Activated CD4-positive, alpha-beta T cell treated with anti-CD3 and anti-CD28 coated beads, Interleukin-2, amount 50 U/mL, for 48 hours (primary cell): ENCODE measurements around the gene MAN1A1.

Experiments
- DNase-seq, 2 experiments: peaks; one replicate each; pipeline ENCODE4 v3.0.0-alpha.2; 2020

MAN1A1 gene

DNA sequence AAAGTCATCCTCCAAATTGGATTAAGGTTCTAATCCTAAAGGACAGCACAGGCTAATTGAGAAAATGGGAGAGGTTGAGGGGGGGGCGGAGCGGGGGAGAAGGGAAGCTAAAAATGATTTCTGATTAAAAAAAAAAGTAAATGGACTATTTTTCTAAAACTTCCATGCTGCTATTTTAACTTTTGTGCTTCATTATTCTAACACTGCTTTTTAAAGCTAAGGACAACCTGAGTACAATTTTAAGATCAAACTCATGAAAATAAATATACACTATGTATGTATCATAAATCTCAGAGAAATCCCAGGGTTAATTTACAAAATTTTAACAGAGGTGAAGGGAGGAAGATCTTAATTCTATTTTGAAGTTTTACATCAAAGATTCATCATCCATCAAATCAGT is 4.4 kb downstream of the MAN1A1 start:
- no peak for DNase-seq

DNA sequence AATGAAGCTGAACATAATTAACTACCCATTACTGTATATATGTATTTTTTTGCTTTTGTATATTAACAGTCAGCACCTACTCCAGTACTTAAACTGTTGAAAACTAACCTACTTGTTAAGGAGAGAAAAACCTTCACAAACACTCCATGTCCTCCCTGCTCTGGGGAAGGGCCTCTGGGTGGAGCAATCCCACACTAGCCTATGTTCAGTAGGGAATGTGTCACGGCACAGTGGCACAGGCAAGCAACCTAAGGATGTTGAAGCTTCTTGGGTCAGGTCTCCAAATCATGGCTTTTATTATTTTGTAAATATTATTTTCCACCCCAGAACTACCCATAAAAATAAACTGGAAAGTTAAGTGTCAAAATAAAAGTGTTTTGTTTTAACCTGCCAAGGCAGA is 5.3 kb downstream of the MAN1A1 start:
- no peak for DNase-seq

DNA sequence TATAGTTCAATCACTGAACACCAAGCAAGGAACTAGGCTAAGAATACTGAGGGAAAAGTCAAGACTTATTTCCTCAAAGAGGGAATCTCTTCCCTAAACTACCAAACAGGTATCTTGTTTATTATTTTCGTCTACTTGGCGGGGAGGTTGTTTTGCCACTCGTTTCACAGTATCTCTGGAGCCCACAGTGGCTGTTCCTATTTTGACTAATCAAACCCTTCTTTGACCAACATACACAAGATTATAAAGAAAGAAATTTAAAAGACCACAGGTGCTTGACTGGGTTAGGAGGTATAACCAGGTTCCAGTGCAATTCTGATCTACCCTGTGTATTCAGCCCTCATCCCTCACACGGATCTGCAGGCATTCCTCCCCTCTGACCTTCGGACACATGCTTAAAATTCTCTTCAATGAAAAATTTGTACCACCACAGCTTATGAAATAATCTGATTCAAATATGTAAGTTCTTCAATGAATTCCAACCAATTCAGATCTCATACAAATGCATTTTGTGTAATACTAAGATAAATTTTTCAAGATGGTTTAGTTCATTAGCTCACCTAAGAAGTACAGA is 5.9 kb downstream of the MAN1A1 start:
- DNase-seq = no peak

DNA sequence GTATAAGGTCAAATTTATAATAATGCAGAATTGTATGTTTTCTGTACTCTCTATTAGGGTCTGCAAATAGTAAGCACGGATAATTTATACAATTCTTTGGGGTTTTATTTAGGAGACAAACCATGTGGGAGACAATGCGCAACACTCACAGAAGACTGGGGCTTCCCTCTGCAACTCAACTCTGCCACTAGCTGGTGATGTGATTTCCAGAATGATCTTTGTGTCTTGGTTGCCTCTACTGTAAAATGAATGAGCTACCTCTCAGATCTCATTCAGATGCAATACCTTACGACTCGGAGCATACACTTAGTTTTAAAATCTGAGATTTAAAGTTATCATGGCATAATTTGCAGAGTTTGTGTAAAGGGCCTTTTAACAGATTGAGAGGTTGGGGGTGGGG is 6.4 kb downstream of the MAN1A1 start:
- no peak for DNase-seq

DNA sequence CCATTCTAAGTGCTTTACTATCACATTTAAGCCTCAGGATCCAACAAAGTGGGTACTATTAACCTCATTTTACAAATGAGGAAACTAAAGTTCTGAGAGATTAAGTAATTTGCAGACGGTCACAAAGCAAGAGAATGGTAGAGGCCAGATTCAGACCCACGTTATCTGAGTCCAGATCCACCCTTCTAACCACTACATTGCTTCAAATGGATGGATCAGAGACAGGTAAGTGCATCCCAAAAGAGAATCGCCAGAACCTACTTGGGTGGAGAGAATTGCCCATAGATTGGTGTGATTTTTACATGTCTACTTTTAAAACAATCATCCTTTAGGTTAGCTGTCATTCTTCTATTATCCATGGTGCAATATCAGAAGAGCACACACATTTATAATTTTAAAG is 7.1 kb downstream of the MAN1A1 start:
- DNase-seq = no peak

DNA sequence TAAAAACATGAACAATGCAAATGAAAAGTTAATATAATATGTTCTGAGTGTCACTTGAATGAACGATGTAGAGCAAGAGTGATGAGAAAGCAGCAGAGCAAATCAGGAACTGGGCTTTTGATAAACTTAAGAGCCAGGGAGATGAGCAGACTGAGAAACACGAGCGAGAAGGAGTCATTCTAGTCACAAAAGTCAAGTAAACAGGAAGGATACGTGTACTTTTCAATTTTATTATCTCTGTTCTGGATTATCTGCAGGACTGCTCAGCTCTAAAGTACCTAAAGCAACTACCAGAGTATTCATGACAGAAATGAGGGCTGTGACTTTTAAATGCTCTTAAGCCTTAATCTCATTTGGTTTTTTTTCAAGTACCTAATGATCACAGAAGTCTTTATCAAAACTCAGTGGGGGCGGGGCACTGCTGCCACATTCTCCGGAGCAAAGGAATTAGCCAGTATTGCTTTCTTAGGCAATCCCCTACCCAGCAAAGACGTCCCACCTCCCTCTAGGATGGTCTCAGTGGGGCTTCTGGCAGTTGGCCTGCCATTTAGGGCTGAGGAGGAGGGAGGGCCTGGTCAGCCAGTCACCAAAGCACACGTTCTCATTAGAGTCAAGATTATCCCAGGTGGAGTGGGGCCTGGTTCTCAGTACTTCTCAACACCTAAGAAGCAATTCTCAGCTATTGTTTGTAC is 8.6 kb downstream of the MAN1A1 start:
- DNase-seq = no peak

DNA sequence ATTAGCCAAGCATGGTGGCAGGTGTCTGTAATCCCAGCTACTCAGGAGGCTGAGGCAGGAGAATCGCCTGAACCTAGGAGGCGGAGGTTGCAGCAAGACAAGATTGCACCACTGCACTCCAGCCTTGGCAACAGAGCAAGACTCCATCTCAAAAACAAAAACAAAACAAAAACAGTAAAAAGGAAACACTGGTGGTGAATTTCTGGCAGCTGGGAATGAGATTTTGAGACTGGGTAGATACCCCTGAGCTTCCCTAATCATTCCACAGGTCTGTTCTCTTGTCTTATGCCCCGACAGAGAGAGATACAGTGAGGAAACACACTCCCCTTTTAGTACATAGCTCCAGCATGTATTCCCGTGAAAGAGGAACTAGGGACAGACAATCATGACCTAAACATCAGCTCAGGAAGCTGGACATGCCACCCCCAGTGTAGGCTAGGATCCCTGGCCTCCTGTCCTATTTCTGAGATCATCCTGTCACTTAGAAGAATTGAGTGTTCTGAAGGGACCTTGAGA is 9.6 kb downstream of the MAN1A1 start:
- no peak for DNase-seq

DNA sequence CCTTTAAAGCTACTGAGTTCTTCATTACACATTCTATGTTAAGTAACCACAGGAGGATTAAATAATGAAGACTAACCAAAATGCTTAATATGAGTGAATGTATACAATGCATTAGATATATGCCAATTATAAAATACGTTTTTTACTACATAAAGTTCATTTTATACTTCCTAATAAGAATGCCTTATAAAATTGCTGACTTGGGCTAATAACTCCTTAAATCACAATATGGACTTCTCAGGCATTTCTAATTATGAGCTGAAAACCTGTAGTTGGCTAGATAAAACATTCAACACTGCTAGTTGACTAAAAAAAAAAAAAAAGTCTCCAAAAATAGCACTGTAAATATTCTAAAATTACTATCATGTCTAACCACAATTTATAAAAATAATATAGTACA is 11.8 kb downstream of the MAN1A1 start:
- DNase-seq = no peak

DNA sequence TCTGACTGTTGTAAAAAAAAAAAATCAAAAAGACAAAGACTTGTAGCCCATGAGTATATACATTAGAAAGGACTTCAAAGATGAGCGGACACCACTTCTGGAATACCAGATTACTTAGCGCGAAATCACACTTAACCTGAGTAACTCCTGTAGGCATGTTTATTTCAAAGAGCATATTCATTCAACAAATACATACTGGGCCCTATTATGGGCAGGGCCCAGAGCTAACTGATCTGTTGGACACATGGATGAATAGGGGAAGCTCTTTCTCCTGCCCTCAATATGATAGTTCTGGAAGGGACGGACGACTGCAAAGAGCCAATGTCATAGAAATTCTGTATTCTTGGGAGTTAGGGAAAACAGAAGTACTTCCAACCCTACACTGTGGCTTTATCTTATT is 12.3 kb downstream of the MAN1A1 start:
- DNase-seq = no peak

DNA sequence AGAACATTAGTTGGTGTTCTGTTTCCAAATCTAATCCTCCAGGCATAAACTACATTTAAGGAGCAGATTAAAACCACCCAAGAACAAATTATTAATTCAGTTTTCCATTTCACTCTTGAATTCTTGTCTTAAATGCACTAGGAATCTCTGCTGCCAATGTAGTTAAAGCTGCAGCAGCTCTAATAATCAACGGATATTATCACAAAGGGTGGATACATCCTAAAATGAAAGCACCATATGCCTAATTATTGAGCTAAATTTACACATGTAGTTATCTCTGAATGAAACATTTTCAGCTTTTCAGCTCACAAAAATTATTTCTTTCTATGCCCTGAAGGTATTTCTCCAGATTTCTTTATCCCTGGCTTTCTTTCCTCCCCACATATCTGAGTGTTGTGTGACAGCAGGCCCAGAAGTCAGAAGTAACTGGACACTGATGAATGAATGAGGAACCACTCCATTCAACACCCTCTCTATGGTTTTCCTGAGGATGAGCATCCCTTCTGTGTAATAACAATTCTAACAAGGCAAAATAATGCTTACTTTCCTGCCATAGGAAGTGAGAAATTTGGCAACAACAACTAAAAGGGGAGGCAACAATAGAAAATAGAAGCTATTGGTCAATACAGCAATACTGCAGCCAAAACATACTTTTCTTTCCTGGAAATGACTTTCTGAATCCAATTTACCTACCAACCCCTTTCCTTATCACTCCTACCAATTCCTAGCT is 14.9 kb downstream of the MAN1A1 start:
- no peak for DNase-seq

DNA sequence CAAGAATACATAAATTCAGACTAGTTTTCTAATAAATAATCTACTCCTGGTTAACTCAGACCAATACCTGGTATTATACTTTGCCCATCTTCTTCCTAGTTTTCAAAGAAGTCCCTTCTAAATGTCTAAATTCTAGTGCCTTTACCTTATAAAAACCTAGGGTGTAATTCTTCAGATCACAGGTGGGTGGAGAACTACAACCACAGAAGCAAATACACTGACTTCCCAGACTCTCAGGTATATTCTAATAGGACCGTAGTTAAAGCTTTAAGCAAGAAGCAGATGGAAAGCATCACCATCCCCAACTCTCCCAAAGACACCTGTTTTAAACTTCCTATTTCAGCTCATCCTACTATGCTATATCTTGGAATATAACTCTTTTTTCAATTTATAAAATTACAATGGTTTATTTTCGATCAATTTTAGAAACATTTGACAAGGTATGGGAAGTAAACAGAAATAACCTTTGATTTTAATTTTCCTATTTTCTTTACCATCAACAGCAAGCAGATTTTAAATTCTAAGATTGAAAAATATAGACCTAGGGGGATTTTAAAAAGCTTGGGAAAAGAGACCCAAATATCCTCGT is 15.8 kb downstream of the MAN1A1 start:
- no peak for DNase-seq

DNA sequence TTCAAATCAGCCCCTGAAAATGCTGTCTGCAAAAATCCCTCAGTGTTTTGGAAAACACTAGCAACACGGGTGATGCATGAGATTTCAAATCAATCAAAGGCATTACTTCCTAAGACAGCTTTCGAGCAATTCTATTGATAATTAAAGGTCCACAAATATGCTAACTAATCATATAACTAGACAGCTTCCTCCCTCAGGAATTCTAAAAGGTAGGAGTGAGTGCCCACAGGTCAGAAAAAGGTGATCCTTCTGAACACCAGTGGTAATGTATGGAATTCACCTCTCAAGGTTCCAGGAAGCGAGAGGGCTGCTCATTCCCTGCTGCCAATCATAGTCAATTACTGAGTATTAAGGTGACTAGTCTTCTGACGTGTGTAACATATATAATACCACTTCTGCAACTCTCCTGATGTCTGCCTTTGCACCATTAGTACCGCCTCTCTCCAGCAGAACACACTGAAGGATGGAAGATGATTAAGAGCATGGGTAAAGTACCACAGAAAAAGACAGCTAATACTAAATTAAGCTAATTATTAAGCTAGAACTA is 16.4 kb downstream of the MAN1A1 start:
- no peak for DNase-seq

DNA sequence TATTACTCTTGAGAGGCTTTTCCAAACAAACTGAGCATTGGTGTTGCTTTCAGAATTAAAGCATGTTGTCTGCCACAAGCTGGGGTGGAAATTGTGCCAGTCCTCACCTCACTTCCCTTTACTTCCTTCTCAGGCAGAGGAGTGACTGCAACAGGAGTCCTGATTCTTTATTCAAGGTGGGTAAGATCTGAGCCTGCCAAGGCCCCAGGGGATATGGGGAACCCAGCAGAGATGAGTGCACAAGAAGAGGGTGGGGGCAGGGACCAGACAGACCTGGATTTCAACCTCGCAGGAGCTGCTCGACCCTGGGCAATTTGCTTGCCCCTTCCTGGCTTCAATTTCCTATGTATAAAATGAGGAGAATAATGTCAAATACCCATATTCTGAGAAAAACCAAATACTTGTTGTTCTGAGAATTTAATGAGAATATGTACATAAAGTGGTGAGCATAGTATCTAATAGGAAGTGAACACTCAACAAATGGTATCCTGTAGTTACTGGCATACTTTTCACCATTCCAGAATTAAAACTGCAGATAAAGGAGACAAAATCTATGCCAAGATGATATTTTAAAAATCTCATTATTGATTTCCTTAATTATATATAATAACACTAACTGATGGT is 17.8 kb downstream of the MAN1A1 start:
- DNase-seq = no peak

DNA sequence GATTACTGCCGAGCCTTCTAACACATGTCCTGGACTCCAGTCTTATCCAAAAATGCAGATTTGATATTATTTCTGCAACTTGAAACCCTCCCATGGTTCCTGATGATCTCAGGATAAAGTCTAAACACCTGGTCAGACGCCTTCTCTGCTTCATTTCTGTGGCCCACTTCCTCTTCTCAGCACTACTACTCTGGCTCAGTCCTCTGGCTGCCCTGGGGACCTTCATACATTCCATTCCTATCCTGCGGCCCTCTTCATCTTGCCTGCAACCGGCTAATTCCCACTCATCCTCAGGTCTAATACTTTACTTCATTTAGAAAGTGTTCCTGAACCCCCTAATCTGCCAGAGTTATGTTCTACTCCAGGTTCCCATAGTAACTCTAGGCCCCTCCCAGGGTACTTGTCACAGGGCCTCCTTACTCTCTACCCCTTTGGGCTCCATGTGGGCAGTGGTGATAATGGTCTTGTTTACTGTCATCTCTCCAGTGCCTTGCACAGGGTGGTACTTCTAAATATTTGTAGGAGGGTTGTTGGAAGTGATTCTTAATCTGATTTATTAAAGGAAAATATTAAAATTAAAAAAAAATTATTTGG is 18.9 kb downstream of the MAN1A1 start:
- no peak for DNase-seq

DNA sequence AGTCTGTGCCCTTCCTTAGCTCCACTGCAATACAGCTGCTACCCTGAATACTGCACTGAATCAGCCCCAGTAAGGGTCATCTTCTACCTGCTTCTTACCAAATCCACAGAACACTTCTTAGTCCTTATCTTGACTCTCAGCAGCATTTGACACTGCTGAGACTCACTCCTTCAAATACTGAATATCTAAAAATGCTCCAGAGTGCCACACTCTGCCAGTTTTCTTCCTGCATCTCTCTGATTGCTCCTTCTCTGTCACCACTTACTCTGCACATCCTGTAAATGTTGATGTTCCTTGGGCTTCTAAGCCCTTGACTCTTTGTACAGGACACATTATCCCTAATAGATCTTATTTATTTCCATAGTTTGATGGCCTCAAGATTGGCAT is 19.8 kb downstream of the MAN1A1 start:
- DNase-seq = no peak

DNA sequence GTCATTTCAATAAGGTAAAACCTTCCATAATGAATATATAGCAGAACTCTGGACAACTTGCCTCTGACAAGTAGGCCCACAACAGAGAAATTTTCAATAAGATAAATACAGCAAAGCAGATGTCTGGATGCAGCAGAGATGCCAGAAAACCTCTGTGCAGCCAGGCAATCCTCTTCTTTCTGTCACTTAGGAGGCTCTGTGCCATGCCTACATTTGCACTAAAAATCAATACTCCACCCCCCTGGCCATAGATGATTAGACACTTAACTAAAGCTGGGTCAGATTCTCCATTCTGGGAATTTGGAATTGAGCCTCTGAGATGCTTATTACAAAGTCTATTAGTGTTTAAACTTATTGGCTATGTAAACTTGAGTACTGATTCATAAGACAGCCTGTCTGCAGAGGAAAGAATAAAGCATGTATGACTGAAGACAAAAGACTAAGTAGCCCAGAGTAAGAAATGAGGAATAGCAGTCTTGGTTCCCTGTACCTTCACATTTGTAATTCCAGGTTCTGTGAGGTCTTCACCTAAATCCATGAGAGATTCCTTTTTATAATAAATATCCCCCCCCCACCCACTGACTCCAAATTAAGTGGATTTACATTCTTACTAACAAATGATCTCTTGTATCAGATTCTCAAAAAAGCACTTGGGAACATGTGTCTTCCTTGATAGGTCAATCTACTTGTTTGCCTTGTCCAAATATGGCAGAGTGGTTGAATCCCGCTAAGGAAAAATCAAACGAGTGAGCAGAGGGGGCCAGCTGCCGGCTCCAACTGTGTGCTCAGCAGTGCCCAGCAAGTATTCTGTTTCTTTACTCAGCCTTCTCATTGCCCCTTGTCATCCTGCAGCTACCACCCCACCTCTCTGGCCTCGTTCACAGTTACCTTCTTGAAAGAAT is 20.4 kb downstream of the MAN1A1 start:
- DNase-seq = no peak

DNA sequence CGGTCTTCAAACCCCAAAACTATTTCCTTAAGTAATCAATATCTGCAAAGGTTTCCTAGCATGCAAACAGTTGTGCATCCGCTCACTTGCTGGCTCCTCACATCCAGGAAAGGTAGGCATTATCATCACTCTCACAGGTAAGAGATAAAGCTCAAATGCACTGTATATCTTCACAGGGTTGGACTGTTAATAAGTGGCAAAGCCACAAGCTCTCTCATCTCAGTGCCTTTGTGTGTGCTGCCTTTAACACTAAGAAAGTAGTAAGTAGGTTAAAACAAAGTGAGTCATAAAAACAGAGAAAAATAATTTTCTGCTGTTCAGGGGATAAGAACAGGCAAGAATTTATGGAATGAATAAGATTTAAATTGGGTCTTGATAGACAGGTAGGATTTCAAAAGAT is 21.3 kb downstream of the MAN1A1 start:
- no peak for DNase-seq

DNA sequence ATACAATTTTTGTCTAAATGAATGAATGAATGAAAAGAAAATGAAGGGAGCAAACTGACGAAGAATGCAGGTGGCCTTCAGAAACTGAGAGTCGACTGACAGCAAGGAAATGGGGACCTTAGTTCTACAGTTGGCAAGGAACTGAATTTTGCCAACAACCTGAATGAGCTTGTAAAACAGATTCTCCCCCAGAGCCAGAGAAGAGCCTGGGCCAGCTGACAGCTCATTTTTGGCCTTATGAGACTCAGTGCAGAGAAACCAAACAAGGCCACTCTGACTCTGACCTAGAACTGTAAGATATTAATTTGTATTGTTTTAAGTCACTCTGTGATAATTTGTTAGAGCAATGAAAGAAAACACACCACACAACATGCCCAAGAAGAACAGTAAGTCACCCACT is 21.8 kb downstream of the MAN1A1 start:
- no peak for DNase-seq

DNA sequence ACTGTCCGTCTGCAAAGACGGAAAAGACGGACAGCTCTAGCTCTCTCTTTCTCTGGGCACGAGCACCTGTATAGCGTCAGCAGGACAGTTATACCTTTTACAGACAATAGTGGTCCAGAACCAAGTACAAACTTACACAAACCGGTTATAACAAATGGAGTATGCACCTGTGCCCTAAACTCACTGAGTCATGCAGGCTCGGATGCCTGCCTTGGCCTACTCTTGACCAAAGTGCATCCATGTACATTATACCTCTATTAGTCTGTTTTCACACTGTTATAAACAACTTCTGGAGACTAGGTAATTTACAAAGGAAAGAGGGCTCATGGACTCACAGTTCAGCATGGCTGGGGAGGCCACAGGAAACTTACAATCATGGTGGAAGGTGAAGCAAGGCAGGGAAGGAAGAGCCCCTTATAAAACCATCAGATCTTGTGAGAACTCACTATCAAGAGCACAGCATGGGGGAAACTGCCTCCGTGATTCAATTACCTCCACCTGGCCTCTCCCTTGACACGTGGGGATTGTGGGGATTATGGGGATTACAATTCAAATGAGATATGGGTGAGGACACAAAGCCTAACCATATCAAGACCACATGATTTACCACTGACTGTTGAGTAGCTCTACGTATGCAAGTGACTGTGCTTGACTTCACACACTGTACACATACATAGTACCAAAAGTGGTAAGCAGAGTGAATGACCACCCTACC is 23.1 kb downstream of the MAN1A1 start:
- DNase-seq = no peak

DNA sequence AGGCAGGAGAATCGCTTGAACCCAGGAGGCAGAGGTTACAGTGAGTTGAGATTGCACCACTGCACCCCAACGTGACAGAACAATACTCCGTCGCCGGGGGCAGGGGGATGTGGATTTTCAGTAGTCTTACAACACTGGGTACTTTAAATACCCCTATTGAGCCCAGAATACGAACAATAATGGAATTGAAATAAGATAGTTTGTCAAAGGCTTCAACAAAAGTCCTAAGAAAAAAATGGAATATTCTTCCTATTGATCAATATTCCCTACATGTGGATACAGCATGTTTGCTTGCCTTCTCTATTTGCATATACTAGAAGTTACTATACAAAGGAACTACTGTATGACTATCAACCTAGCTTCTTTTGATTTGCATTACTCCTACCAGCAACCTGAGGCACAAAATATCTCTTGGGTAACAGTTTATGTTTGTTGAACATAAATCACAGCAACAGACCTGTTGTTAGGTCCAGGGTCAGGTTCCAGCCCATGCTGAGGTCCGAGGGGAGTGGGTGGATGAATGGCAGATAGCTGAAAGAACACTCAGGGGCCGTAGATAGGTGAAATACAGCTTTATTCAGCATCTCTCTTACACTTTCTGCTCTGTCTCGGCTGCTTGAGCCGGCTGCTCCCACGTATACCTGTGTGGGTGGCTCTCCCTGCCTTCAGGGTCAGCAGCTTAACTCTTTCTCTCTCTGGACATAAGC is 23.8 kb downstream of the MAN1A1 start:
- DNase-seq = no peak
